GM19351 (cell line): ENCODE data around the gene LRPAP1.

Experiments used
- ATAC-seq: cut with Tn5 transposase; IDR thresholded peaks from one replicate; pipeline ENCODE4 v1.9.1; 2021; ENCODE audit warnings: mild to moderate bottlenecking, moderate library complexity; ENCODE audit not compliant: unreplicated experiment

The LRPAP1 gene

DNA sequence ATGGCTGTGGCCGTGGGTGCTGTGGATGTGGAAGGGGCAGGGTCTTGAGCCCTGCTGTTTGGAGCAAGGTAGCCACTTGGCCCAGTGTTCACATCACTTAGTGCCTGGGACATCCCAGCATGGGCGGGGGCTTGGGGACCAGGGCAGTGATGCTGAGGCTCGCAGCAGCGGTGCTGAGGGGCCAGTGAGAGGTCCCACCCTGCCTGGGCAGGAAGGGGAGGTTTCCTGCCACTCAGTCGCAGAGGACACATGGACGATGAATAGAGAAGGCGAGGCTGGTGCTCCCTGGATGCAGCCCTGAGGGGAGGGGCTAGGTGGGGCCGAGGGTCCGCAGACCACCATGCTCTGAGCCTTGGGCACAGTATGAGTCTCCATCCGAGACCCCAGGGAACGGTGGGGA, 43.4 kb downstream of the LRPAP1 start:
- ATAC-seq: no peak

GRCh38 chr4:3487861-3488260, 44.4 kb downstream of the LRPAP1 start:
- ATAC-seq: no peak

DNA sequence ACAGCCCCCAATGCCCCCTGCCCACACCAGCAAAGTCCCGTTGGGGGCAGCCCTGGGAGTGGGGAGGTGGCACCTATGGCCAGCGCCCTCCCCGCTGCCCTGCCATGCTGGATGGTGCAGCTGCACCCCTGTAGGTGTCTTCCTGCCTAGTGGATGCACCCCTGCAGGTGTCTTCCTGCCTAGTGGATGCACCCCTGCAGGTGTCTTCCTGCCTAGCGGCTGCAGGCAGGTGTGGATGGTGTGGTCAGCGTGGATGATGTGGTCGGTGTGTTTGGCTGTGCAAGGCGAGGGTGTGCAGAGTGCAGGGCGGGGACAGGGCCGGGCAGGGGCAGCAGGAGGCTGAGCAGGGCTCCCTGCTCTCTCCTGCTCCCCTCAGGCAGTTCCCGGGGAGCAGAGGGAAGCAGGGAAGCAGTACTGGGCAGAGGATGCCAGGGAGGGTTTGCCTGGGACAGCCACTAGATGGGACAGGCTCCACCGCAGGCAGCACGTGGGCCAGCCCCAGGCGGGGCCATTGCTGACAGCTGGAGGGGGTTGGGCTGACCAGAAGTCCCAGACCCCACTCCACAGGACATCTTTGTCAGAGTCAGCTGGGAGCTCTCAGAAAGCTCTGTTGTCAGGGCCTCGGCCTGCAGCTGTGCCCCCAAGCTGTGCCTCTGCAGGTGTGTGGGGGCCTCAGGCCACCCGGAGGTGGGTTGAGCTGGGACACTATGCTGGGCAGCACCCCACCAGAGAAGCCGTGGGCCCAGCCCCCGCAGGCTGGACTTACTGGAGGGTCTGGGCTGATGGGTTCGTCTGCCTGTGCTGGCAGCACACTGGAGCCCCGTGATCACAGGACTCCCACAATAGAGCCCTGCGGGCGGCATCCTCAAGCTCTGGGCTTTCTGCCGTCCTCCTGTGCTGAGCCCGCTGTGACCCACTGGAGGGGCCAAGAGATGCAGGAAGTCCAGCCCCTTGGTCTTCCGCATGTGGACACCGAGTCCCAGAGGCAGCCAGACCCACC, 45.4 kb downstream of the LRPAP1 start:
- ATAC-seq: no peak

GRCh38 chr4:3485886-3486540, 46.2 kb downstream of the LRPAP1 start:
- ATAC-seq: no peak

- ATAC-seq: no peak
Measured at GRCh38 chr4:3485011-3485791, 47.0 kb downstream of the LRPAP1 start.

GRCh38 chr4:3484057-3484973, 47.9 kb downstream of the LRPAP1 start:
- no peak for ATAC-seq

DNA sequence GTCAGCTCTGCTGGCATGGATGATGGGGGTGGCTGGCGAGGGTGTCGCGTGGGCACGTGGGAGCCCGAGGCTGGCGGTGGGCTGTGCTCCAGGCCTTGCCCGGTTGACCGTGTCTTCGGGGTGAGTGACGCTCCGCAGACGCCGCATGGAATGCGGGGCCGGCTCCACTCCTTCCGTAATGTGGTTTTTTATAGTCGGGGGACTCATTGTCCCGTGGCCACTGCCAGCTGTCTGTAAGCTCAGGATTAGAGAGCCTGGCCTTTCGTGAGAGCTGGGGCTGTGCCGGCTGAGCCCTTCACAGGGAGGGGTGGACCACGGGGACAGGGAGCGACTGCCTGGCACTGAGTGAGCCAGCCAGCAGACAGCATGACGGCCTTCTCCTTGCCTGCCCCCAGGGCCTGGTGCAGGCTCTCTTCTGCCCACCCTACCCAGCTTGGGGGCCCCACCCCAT, 48.7 kb downstream of the LRPAP1 start:
- no peak for ATAC-seq

GRCh38 chr4:3482707-3483106, 49.5 kb downstream of the LRPAP1 start:
- ATAC-seq: no peak

DNA sequence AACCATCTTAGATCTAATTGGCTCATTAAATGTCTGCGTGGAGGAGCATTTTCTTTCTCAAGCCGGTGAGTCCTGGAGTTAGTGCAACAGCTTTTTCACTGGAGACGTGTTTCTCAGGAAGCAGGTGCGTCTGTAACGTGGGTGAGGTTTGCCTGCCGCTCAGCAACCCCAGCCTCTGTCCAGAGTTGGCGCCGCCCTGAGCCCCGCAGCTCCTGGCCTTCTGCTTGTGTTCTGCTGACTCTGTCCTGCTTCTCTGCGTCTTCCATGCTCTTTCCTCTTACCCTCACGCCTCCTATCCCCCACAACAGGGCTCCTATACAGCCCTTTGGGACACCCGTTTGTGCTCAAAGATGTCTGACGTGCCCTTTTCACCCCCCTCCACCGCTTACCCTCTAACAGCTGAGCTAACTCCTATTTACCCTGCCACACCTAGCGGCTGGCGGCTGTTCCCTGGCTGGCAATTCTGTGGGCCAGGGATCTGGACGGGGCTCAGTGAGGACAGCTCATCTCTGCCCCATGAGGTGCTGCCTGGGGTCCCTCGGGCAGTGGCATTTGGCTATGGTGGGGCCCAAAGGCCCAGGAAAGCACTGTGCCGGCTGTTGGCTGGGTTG, 50.3 kb downstream of the LRPAP1 start:
- ATAC-seq: no peak

DNA sequence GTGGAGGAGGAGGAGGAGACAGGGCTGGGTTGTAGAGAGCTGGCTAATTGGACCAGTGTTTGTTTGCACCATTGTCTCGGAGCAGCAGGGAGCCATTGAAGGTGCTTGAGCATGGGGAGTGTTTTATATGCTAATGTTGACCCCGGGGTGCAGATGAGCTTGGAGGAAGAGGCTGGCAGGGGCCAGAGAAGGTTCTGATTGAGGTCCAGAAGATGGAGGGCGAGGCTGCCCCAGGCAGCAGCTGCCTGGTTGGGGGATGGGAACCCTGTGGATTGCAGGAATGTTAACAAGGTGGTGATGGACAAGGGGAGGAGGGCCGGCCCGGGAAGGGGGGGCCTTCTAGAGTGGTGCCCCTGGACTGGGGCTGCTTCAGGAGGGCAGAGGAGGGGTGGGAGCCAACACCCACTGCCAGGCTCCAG, 51.1 kb downstream of the LRPAP1 start:
- no peak for ATAC-seq

DNA sequence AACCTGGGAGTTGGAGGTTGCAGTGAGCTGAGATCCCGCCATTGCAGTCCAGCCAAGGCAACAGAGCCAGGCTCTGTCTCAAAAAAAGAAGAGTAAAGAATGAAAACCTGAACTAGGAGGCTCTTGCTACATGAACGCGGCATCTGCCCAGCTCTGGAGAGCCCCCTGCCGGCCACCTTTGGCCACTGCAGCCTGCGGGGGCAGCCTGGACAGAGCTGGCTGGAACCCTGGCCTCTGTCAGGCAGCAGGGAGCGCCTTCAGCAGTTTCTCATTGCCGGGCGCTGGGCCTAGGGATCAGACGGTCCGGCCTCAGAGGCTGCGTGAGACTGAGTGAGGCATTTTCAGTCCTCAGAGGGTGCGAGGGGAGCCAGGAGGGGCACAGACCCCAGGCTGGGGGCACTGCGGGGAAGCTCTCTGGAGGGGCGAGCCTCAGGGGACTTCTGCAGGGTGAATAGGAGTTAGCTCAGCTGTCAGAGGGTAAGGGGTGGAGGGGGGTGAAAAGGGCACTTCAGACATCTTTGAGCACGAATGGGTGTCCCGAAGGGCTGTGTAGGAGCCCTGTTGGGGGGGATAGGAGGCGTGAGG, 51.6 kb downstream of the LRPAP1 start:
- peak; percentile 74 for ATAC-seq

GRCh38 chr4:3479358-3480101, 52.7 kb downstream of the LRPAP1 start:
- no peak for ATAC-seq

DNA sequence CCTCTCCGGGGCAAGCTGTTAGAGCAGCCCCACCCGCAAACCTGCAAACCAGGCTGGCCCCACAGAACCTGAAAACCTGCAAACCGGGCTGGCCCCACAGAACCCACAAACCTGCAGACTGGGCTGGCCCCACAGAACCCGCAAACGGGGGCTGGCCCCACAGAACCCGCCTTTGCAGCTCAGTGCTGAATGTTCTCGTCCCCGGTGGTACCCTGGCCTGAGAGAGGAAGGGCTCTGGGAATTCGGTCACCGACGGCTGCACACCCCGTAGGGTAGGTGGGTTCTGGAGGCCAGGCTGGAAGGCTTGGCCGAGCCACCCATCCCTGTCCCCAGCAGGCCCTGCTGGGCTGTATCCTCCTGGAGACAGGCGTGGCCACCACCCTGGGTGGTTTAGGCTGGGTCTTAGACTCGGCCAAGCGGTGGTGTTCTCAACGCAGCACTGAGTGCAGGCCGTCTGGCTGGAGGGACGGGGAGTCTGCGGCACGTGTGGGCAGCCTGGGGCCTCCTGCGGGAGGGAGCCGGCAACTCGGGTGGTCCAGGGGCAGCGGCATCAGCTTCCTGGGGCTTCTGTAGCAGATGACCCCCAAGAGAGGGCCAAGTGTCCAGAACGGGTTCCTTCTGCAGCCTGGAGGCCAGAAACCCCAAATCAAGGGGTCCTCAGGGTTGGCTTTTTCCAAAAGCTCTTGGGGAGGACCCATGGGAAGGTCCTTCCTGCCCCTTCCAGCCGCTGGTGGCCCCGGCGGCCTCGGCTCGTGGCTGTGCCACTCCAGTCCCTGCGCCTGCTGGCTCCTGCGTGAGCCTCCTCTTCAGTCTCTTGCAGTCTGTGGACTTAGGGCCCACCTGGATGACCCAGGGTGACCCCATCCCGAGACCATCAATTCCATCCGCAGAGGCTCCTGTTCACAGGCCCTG, 53.5 kb downstream of the LRPAP1 start:
- no peak for ATAC-seq

DNA sequence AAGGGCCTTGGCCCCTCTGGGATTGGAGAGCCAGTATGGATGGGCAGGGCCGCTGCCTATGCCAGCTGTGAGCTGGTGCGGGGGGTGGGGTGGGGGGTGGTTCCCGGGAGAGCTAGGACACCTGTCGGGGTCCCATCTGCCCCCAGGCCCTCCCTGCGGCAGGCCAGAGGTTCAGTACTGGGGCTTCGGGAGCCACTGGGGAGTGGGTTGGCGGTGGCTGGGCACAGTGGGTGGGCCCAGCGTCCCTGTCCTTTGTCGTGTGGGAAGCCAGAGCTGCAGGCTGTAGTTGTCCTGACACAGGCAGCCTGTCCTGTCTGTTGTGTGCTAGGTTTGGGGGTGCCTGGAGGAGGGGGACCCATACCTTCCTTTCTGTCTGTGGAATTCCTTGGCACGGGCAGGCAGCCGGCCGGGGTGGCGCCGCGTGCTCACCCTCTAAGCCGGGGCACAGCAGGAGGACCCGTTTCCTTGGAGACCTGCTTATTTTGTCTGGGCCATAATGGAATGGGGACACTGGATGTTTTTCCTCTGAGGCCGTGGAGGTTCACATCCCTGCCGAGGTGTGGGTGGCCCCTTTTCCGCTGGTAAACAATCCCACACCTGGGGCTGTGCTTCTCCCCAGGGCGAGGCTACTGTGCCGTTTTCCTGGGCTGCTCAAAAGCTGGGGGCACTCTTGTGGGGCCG, 54.3 kb downstream of the LRPAP1 start:
- ATAC-seq: no peak

DNA sequence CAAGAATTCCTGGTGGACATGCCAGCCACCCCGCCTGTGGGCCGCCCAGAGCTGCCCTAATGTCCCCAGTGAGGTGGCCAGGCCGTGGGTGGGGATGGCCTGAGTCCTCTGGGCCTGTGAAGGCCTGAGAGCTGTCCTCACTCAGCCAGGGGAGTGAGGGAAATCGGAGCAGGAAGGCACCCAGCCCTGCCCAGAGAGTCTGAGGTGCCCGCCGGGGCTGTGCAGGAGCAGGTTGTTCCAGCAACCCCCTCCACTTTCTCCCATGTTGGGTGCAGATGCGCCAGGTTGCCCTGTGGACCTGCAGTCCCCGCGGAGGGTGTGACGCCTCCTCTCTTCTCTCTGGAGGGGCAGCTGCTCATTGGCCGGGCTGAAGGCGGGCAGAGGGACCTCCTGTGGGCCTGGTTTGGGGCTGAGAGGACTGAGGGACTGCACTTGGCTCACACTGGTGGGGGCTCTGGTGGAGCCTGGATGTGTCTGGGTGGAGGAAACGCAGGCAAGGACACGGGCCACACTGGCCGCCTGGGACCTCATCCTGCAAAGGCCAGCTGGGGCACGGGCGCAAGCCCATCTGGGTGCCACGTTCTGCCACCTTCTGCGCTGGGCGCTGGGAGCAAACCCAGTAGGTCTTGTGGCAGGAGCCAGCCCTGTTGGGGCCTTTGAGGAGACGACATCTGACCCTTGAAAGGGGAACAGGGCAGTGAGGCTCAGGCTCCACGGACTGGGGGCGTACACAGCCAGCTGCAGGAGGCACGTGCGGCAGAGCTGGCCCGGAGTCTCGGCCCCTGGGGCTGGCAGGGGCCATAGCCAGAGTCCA, 55.1 kb downstream of the LRPAP1 start:
- ATAC-seq: no peak

GRCh38 chr4:3476341-3476747, 55.9 kb downstream of the LRPAP1 start:
- no peak for ATAC-seq
